NCI-H774 (cell line): ENCODE measurements around the gene B4GALNT3.
A peak's percentile ranks its signal among the peaks of the same experiment; 100 is the strongest.

Experiments
- DNase-seq: peaks from one replicate; lab custom pipeline; 2025; lab: John Stamatoyannopoulos, UW

The B4GALNT3 gene

DNA sequence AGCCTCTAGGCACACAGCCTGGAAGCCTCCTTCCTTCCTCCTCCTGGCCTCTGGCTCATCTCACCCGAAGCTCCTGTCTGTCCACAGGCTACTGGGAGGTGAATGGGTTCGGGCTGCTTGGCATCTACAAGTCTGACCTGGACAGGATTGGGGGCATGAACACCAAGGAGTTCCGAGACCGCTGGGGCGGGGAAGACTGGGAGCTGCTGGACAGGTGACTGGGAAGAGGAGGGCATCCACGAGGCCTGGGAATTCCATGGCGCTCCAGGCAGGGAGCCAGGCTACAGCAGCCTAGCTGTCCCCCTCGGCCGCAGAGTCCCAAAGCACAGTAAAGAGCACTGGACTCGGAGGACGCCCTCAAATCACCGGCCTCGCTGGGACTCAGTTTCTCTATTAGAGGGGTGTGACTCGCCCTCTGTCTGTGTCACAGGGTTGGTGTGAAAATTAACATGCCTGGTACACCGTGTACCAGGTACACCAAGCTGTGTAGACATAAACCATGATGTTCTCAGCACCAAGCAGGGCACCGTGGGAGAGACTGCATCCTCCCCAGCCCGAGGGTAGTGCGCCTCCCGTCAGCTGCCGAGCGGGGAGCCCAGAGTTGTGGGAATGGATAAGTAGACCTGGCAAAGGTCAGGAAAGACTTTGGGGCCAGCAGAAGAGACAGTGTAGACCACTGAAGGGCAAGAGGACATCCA, 99.6 kb downstream of the B4GALNT3 start:
- DNase-seq, result no peak

DNA sequence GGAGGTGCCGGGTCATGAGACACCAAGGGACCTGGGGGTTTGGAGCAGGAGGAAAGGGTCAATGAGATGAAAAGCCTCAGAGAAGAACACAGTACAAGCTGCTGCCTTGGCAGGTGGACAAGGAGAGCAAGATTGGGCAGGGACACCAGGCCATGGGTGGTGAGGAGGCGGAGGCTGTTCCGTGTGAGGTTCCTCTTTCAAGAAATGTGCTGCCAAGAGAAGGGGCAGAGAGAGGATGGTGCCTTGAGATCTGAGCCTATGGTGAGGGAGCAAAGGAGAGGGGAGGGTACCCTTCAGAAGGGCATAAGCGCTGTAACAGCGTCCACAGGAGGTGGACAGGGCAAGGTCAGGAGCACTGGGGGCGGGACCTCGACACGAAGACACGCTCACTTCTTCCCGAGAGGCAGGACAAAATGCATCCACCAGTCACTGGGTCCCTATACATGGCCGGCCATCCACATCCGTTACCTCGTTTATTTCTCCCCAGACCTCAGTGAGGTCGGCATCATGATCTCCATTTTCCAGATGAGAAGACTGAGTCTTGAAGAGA, 100.2 kb downstream of the B4GALNT3 start:
- no peak for DNase-seq

GRCh38 chr12:560691-561390, 101.1 kb downstream of the B4GALNT3 start:
- no peak for DNase-seq

DNA sequence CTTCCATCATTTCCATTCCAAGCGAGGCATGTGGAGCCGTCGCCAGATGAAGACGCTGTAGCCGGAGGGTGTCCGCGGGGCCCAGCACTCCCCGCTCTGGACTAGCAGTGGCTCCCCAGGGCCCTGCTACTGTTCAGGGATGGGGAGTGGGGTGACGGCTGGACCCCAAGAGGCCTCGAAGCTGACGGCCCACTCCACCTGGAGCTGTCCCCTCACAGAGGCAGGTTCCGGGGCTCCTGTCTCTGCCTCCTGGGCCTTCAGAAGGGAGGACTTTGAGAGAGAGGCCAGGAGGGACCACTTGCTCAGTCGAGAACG, 101.6 kb downstream of the B4GALNT3 start:
- DNase-seq, result no peak

GRCh38 chr12:561908-562593, 102.3 kb downstream of the B4GALNT3 start:
- DNase-seq, result no peak

DNA sequence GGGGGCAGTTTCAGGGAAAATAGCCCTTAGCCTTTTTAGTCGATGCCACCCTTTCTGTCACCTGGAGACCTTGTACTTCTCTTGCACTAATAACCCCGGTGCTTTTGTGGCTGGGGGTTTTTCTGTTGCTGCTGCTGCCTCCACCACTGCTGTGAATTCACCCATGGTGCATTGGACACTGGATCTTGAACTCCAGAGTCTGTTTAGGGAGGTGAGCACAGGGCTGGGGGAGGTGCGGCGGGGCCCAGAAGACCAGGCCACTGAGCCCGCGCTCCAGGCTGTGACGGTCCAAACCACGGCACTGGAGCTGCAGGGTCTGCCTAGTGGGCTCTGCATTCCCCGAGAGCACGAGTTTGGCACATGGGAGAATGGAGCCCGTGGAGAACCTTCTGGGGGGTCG, 102.9 kb downstream of the B4GALNT3 start:
- DNase-seq, result no peak

- DNase-seq, result no peak
Measured at GRCh38 chr12:563250-563781, 103.6 kb downstream of the B4GALNT3 start.

DNA sequence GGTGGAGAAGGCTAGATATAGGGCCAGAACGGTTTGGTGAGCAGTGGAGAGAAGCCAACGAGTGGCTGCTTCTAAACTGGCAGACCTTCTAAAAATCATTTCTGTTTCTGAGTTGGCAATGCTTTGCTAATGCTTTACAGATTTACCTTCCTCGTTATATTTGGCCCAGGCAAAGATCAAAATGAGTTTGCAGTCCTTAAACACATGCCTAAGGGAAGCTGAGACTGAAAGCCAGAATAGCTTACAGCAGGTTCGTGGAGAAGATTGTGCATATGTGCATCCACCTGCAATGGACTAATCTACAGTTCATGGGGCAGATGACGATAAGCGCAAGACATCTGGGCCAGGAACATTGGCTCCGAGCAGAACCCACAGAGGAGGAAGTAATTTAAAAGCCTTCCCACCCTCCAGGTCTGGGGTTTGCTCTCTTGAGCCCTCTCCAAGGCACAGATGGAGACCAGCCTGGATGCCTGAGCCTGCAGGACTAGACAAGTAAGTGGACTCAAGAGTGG, 104.1 kb downstream of the B4GALNT3 start:
- no peak for DNase-seq

DNA sequence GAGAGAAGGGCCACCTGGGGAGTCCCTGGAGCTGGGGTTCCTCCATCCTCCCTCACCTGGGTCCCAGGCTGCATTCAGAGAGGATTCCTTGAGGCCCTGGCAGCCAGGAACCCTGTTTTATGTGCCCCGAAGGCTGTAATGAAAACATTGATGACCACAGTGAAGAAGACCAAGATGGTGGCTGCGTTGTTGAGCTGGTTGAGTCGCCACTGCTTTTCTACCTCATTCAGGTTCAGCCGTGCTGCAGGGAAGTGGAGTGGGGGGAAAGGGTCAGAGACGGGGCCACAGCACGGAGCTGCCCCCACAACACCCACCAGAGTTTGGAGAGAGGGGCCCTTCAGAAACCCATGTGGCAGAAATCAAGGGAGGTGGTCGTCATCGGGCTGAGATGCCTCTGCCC, 105.4 kb downstream of the B4GALNT3 start:
- DNase-seq, result no peak

DNA sequence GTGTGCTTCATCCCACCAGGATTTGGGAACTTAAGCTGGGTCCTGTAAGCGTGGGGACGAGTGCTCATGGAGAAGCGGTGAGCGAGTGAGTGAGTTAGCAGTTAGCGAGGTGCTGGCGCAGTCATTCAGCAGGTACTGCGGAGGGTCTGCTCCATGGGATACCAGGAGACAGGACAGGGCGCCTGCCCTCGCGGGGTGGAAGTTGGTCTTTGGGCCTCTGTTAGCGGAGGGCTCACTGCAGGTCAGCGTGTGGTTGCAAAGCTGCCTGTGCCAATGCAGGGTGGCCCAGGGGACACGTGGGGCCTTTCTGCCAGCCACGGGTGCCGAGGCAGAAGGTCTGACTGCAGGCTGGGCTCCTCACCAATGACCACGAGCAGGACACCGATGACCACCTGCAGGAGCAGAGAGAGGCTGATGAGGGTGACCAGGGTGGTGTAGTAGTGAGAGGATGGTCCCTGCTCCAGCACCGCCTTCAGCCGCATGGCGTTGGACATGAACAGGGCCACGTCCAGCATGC, 105.9 kb downstream of the B4GALNT3 start:
- no peak for DNase-seq

DNA sequence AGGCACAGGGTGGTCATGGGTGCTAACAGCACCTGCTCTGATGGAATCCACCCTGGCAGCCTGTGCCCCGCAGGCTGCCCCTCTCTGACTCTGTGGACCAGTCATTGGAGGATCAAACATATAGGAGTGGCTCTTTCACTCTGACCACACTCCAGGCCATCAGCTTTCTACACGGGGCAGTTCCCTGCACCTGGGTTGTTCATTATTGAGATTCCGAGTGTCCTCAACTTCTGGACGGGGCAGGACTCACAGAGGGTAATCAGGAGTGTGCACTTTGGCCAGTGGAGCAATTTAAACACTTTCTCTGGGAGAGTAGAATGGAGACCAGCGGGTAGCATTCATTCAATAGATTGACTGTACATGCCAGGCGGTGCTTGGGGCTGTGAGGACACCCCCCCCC, 108.7 kb downstream of the B4GALNT3 start:
- no peak for DNase-seq

DNA sequence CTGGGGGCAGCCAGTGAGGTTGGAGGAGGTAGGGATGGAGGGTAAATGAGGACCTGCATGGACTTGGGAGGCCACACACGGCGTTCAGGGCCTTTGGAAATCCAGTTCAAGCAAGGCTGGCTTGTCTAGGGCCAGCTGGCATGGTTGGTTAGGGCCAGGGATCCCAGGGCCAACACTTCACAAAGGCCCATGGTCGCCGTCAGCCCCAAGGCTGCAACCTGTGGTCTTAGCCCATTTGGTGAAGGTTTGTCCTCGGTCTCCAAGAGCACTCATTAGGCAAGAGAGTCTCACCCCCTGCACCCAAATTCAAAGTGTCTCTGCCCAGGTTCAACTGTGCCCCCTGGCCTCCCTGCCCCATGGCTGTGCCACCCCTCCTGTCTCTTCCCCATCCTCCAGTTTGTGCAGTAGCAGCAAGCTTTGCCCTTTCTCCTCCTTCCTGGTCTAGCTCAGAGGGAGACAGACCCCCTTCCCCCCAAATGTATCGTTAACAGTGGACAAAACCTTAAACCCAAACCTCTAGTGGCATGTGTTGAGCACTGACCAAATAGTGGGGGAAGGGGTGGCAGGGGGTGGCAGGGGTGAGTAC, 109.4 kb downstream of the B4GALNT3 start:
- no peak for DNase-seq

- DNase-seq, result peak; percentile 70
Measured at GRCh38 chr12:569803-570434, 110.2 kb downstream of the B4GALNT3 start.

GRCh38 chr12:570435-570920, 110.7 kb downstream of the B4GALNT3 start:
- no peak for DNase-seq

DNA sequence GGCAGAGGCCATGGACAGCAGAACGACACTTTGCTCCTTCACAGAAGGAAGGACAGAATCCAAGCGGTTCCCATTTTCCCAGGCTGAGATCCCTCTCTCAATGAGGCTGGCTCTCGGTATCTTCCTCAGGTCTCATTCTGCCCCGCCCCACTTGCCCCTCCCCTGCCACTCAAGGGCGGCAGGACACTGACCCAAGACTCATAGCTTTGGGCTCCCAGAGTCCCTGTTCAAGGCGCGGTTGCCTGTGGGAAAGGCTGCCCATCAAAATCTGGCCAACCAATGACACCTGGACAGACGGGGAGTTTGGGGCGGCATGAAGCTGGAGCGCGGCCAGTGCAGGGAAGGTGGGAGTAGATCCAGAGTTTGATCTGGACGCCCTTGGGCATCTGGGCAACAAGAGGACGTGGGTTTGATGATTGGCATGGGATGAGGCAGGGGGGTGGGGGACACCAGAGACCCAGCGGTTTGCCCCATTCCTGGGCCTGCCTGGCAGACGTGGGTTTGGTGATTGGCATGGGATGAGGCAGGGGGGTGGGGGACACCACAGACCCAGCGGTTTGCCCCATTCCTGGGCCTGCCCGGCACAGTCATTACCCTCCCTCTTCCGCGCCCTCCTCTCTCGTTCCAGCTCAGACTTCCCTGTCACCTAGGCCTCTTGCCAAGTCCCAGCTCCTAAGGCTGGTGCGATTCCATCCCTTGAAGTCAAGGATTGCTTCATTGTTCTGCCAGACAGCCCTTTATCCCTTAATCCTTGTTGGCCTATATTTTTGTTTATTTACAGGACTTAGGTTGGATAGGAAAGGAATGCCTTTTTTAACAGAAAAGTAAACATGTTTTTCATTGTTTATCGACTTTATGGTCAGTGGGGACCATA, 111.4 kb downstream of the B4GALNT3 start:
- DNase-seq, result no peak

DNA sequence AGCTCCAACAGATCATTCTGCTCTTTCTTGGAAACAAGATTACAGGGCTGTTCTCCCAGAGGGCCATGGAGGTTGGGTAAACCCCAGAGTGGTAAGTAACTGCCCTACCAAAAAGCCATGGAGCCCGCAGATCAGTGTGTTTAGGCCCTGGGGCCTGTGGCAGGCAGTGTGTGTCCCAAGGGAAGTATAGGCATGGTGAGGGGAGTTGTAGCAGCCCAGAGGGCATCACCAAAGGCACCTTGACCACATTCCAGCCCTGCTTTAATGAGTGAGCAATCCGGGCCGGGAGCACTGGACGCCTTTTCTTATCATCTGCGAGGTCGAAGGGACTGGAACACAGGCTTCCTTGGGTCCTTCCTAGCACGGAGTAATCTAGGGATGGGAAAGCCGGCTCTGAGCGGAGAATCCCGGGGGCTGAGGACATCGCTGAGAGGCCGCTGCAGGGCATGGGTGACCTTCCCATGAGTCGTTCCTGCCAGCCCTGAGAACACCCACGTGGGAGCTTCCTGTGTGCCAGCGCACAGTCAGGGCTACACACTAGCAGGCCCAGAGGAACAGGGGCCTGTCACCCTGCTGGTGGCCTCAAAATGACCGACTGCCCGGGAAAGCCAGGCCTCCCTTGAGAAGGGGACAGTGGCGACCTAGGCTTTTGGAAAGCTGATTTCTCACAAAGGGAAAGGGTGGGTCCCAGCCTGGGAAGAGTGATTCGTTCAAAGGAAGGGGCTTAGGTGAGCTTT, 112.2 kb downstream of the B4GALNT3 start:
- no peak for DNase-seq

GRCh38 chr12:572532-572899, 112.8 kb downstream of the B4GALNT3 start:
- DNase-seq, result no peak

DNA sequence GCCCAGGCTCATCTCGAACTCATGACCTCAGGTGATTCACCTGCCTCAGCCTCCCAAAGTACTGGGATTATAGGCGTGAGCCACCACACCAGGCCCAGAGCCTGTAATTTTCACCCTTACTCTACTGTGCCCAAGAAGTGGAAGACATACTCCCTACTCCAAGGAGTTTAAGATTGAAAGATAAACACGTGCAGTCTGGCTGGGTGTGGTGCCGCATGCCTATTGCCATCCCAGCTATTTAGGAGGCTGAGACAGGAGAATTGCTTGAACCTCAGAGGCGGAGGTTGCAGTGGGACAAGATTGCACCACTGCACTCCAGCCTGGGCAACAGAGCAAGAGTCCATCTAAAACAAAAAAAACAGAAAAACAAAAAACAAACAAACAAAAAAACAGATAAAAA, 113.5 kb downstream of the B4GALNT3 start:
- DNase-seq, result no peak

- no peak for DNase-seq
Measured at GRCh38 chr12:574475-575128, 114.9 kb downstream of the B4GALNT3 start.
